Effector CD8-positive, alpha-beta T cell (primary cell): ENCODE data around the gene KIF25.
"Not testable (repeated sequence)": the region's sequence is repeated elsewhere in the genome, so short reads cannot be mapped to it uniquely, and the experiment has no call there.

ENCODE experiments used
- DNase-seq: peaks from one replicate; lab custom pipeline; 2025; lab: John Stamatoyannopoulos, UW

Gene KIF25

DNA sequence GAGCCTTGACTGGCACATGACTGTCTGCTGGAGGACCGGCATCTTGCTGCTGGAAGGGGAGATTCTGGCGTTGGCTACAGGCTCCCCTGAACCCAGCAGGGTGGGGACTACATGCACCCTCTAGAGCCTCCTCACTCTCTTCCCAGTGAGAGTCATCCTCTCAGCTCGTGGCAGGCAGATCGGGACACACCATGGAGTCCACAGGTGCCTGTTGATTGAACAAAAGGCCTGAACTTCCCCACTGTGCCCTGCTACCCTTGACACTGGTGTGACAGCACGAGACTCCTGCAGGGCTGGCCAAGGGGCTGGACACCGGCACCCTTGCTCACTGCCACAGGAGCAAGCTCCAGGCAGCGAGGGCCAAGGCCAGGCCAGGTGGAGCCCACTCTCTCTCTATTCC is 73.3 kb downstream of the KIF25 start:
- no peak for DNase-seq

DNA sequence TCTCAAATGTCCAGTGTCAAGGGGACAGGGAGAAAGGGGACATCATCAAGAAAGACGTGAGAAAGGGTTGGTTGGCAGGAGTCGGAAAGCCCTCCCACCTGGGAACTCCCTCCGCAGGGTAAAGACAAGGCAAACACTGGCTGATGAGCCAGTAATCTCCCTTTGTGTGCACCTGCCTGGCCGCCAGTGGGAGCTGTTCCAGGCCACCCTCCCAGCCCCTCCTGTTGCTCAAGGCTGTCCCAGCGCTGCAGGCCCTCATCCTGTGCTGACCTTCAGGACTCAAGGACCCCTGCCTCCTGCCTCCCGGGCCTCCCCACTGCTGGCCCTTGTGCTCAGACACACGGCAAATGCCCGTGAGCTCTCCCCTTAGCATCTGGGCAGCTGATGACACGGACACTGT is 74.1 kb downstream of the KIF25 start:
- no peak for DNase-seq

DNA sequence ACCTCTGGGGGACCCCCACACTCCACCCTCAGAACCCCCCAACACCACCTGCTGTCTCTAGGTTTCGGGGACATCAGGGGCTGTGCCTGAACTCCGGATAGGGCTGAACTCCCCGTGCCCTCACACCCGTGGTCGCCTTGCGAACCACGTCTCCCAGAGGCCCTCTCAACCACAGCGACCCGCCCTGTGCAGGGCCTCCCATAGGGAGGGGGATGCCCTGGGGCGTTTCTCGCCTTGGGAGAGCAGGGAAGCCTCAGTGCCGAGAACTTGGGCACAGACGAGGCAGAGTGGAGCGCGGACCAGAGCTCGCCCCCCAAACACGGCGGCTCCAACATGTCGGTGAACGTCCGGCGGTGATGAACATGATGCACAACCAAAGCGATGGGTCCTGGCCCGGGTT is 74.8 kb downstream of the KIF25 start:
- no peak for DNase-seq

DNA sequence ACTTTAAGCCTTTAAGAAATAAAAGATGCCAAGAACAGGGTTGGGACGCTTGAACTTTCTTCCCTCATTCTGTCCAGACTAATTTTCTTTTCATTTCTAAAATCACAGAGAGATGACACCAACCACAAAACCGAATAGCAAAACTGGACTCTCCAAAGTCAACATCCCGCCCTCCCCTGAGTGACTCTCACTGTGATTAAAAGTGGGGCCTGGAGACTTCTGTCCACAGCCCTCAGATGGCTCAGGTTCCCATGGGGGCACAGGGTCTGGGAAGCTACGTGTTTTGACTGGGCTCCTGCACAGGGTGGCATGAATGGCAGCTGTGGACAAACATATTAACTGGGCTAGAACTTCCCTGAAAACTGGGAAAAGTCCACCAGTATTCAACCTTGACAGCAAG is 75.3 kb downstream of the KIF25 start:
- no peak for DNase-seq

- DNase-seq, result no peak
Observed at GRCh38 chr6:168073937-168074730, 76.7 kb downstream of the KIF25 start.

DNA sequence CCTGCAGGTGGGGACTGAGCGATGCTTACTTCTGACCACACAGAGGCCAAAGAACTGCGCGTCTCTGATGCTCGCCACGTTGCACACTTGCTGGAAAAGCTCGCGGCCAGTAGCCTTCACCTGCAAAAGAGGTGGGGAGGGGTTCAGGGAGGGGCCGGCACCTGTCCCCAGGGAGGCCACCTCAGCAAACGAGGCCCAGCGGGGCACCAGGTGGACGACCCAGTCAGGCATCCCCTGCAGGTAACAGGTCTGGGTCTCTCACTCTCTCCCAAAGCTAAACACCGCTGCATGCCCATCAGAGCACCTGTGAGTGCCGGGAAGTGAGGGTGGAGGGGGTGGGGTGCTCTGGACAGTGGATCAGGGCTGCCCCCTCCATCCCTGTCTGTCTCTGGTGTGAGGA is 77.7 kb downstream of the KIF25 start:
- DNase-seq, result no peak

DNA sequence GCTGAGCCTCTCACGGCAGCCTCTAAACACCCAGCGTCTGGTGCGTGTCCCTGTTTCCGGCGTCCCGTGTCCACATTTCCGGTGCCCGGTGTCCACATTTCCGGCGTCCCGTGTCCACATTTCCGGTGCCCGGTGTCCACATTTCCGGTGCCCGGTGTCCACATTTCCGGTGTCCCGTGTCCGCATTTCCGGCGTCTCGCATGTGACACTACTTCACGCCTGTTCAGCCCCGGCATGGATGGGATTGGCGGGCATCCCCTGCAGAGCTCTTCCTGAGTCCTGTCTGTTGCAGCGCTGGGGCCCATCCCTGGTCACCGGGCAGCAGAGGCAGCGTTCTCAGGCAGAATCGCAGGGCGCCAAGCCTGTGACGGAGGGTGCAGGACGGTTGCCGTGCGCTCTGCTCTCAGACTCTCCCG is 78.3 kb downstream of the KIF25 start:
- no peak for DNase-seq

- DNase-seq, result not testable (repeated sequence)
Observed at GRCh38 chr6:168077401-168077800, 79.9 kb downstream of the KIF25 start.

DNA sequence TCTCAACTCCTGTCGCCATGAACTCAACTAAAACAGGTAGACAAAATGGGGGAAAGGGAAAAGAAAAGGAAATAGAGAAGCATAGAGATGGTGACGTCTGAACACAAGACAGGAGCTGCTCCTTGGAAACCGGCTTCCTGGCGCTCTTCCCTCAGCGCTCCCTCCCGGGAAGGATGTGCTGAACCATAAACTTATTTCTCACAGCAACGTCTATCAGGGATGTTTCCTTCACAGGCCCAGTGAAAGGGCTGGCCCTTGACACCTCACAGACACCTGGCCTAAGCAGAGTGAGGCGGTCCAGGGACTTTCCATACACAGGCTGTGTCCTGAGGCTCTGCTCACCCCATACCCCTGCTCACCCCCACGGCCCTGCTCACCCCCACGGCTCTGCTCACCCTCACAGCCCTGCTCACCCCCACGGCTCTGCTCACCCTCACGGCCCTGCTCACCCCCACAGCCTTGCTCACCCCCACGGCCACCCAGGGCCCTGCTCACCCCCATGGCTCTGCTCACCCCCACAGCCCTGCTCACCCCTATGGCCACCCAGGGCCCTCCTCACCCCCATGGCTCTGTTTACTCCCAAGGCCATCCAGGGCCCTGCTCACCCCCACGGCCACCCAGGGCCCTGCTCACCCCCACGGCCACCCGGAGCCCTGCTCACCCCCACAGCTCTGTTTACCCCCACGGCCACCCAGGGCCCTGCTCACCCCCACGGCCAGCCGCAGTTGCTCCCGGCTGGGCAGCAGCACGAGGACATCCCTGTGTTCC is 80.9 kb downstream of the KIF25 start:
- no peak for DNase-seq

GRCh38 chr6:168078943-168079405 is 81.5 kb downstream of the KIF25 start, which contains the start of gene FRMD1:
TSS of gene FRMD1 (minus strand) at chr6:168079212. CDS start at chr6:168079094, 118 bp downstream.
- DNase-seq, result no peak

GRCh38 chr6:168080393-168081077 is 83.1 kb downstream of the KIF25 start:
- no peak for DNase-seq

- DNase-seq, result no peak
Observed at GRCh38 chr6:168081858-168082546, 84.5 kb downstream of the KIF25 start.

- DNase-seq, result no peak
Observed at GRCh38 chr6:168082860-168083513, 85.5 kb downstream of the KIF25 start.

- DNase-seq, result no peak
Observed at GRCh38 chr6:168083514-168083885, 86.0 kb downstream of the KIF25 start.

GRCh38 chr6:168084465-168085160 is 87.1 kb downstream of the KIF25 start:
- DNase-seq, result no peak

GRCh38 chr6:168086066-168086465 is 88.6 kb downstream of the KIF25 start:
- DNase-seq, result no peak

GRCh38 chr6:168086616-168087015 is 89.1 kb downstream of the KIF25 start:
- DNase-seq, result no peak

DNA sequence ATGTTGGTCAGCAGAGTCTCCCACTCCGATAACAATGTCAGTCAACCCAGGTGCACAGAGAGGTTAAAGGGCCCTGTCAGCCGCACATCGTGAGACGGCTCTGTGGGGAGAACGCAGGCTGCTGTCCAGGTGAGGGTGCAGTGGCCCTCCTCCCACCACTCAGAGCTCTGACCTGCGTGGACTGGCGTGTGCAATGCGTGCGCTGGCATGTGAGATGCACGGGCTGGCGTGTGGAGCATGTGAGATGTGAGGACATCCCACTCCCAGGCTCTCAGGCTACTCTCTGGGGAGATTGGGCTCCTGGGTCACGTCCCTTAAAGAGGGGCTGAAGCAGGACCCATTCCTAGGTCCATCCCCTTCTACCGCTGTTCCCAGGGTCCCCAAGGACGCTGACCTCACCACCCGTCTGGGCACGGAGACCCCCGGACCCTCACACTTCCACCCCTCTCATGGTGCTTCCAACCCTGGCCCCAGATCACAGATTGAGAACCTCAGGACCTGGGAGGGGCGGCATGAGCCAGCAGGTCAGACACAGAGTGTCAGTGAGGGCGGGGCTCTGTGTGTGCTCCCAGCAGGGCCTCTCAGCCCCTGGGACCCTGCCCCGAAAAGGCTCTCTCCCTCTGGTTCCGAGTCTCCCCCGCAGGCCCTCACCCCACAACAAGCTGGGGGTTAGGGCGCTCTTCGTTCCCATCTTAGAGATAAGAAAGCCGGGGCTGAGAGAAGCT is 90.1 kb downstream of the KIF25 start:
- no peak for DNase-seq

DNA sequence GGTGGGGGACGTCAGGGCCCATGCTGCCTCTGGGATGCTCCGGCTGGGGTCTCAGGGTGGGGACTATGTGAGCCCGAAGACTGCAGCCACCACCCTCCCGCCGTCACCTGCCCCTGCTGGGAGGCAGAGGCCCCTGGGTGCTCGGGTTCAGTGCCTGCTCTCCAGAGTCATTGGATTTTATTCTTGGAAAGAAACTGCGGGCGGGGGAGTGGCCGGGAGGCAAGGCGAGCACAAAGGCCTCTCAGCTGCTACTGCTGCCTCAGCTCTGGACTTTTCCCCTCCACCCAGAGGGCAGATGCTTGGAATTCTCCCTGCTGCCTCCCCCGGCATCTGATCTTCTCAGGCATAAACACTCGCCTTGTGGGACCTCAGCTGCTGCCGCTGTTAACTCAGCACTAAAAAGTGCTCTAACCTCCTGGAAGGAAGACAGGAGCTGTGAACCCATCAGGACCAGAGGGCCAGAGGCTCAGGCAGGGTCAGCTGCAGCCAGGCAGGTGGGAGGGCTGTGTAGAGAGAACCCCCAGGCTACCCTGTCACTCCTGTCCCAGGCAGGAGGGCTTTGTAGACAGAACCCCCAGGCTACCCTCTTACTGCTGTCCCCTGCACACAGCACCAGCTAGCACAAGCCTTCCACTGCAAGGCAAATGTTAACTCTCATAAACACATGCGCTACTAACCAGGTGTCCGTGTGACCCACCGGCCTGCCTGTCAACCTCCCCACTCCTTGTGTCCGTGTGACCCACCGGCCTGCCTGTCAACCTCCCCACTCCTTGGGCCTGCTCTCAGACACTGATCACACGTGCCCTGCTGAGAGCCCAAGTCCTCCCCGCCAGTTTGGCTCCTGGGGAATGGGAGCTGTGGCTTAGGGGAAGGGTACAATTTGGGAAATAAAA is 90.9 kb downstream of the KIF25 start:
- no peak for DNase-seq
